HG02938 (cell line): ENCODE results near the gene MGAT5B.

Experiments
- ATAC-seq: cut with Tn5 transposase; IDR thresholded peaks from one replicate; pipeline ENCODE4 v1.9.1; 2021; ENCODE audit warnings: mild to moderate bottlenecking, moderate library complexity; ENCODE audit not compliant: unreplicated experiment

Gene MGAT5B

GRCh38 chr17:76879254-76879653, 11.1 kb downstream of the MGAT5B start:
- no peak for ATAC-seq

DNA sequence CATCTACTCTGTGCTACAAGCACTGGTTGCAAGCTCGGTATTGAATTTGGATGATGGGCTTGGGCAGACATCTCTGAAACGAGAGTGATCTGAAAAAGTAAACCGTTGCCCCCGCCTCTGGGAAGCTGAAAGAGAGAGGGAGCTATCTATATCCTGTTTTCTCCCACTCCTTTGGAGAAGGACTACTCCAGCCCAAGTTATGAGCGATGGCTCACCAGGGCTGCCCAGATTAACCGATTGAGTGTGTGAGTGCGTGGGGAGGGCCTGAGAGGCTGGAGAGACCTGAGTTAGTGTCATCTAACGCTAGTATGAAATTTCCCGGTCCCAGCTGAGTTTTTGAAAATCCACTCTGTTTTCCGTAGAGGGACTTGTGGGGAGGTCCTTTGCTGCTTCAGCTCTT, 11.5 kb downstream of the MGAT5B start:
- no peak for ATAC-seq

DNA sequence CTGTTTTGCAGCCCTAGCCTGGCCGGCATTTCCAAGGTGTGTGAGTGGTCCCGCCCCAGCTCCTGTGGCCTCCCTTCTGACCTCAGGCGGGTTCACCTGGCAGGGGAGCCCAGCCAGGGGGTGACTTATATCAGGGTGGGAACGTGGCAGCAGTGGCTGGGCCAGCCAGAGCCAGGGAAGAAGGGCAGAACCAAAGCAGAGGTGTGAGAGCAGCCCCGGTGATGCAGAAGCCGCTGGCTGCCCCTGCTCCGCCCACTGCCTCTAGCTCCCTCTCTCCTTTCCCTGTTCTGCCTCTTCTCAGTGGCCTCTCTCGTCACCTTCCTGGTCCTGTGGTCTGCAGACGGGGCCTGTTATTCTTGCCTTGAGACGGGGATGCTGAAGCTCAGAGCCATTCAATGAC, 12.1 kb downstream of the MGAT5B start:
- no peak for ATAC-seq

DNA sequence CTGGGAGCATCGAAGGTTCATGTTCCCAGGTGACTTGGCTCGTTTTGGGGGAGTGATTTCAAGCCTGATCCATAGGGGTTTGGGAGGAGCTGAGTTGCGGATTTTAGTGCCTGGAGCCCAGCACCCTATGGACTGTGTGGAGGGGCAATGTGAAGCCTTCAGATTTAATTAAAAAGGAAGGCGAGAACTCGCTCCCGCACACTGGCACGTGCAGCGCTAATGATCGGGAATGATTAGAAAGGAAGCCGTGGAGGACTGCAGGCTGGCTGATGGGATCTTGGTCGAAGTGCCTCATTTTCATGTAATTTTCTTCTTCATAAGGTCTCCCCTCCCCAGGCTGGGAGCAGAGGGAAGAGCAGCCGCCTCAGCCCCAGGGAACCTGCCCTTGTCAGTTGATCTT, 12.8 kb downstream of the MGAT5B start:
- no peak for ATAC-seq

DNA sequence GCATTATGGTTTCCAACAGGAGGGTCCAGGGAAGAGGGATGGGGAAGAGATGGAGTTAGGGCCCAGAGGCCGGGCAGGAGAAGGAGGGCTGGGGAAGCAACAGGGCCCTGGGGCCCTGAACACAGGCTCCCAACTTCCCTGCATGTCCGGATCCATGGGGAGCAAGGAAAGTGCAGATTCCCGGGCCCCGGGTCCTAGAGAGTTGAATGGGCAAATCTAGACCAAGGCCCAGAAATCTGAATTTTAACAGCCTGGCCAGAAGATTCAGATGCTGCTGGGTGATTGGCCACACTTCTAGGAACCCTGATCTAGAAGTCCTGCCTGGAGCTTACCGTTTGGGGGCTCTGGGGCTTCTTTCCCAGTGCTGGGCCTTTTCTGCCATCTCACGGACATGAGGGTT, 13.2 kb downstream of the MGAT5B start:
- ATAC-seq = no peak

DNA sequence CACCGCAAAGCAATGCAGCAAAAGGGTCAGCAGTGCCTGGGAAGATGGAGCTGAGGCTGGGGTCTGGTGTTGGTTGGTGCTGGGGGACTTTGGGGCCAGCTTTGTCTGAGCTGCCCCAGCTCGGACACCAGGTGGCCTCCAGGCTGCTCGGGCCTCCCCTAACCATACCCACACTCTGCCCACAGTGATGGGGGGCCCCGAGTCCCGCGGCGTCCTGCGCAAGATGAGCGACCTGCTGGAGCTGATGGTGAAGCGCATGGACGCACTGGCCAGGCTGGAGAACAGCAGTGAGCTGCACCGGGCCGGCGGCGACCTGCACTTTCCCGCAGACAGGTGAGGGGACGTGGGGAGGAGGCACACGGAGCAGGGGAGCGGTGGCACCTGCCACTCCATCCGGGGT, 13.8 kb downstream of the MGAT5B start:
- ATAC-seq = no peak

DNA sequence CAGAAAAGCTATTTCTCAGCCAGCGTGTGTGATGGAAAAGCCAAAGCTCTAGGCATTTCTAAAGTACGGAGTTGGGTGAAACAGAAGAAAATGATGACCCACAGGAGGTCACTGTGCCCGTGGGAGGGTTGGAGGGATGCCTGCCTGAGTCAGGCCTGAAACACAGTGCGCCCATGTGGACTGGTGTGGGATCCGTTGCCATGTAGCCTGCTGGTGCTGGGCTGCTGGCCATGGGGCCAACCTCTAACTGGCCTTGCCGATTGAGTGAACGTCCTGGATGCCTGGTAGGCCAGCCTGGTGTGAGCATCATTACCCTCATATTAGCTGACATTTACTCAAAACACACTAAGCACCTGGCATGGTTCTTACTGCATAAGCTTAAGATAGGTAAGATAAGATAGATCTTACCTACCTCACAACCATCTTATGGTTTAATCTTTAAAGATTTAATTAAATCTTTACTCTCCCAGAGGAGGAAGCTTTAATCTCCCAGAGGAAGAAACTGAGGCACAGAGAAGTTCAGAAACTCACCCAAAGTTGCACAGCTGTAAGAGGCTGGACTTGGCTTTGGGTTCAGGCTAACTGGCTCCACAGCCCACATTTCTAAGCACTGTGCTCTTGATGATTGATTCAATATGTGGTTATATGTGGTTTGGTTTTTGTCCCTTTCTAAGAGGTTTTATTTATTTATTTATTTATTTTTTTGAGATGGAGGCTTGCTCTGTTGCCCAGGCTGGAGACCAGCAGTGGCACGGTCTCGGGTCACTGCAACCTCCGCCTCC, 15.7 kb downstream of the MGAT5B start:
- no peak for ATAC-seq

- no peak for ATAC-seq
These were observed 17.0 kb downstream of the MGAT5B start for GRCh38 chr17:76884995-76885893.

- no peak for ATAC-seq
These were observed 17.7 kb downstream of the MGAT5B start for GRCh38 chr17:76885894-76886290.

GRCh38 chr17:76886395-76886794, 18.2 kb downstream of the MGAT5B start:
- no peak for ATAC-seq

- ATAC-seq = no peak
These were observed 19.6 kb downstream of the MGAT5B start for GRCh38 chr17:76887802-76888201.

- no peak for ATAC-seq
These were observed 20.5 kb downstream of the MGAT5B start for GRCh38 chr17:76888661-76889060.

DNA sequence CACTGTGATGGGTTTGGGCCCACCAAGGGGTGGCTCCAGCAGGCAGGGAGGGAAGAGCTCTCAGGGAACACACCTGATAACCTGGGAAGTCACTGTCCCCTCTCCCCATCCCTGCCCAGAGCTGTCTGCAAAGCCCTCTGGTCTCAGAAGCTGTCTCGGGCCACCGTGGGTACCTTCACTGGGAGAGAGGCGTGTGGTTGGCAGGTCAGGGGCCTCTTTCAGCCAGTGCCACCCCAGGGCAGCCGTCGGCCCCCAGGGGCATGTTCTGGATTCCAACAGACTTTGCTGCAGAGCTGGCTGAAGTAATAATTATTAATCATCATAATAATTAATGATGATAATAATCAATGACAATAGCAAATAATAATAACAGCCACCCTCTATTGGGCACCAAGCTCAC, 21.1 kb downstream of the MGAT5B start:
- no peak for ATAC-seq

GRCh38 chr17:76892329-76892728, 24.1 kb downstream of the MGAT5B start:
- no peak for ATAC-seq

- ATAC-seq = no peak
These were observed 25.6 kb downstream of the MGAT5B start for GRCh38 chr17:76893623-76894334.

- ATAC-seq = no peak
These were observed 26.6 kb downstream of the MGAT5B start for GRCh38 chr17:76894842-76895241.

DNA sequence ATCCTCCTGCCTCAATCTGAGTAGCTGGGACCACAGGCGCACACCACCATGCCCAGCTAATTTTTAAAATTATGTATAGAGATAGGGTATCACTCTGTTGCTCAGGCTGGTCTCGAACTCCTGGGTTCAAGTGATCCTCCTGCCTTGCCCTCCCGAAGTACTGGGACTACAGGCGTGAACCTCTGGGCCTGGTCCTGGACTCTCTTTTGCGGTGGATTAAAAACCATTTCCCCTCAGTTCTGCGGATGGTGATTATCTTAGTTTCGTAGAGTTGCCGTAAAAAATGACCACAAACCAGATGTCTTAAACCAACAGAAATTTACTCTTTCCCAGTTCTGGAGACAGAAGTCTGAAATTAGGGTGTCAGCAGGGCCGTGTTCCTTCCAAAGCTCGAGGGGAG, 28.8 kb downstream of the MGAT5B start:
- ATAC-seq = no peak

- no peak for ATAC-seq
These were observed 31.2 kb downstream of the MGAT5B start for GRCh38 chr17:76899414-76899813.

GRCh38 chr17:76900723-76901122, 32.5 kb downstream of the MGAT5B start:
- ATAC-seq = no peak

DNA sequence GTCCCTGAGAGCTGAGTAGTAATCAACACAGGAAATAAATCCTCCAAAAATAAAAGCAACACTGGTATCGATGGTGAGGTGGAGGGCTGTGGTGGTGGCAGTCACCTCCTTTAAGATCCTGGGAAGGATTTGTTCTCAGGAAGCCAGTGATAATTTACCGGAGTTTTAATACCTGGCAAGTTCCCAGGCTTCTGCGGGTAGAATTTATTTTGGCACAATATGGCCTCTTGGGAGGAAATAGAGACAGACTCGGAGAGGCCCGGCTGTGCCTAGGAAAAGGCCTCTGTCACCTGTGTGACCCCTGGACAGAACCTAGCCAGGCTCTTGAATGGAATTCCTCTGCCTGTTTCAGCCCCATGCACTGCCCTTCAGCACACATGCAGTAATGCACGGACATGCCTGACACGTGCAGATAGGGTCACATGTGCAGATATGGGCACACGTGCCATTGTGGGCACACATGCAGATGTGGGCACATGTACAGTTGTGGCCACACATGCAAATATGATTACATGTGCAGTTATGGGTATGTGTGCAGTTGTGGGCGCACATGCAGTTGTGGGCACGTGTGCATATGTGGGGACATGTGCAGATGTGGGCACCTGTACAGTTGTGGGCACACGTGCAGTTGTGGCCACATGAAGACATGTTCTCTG, 33.5 kb downstream of the MGAT5B start:
- no peak for ATAC-seq

- ATAC-seq = no peak
These were observed 34.3 kb downstream of the MGAT5B start for GRCh38 chr17:76902476-76902875.
